ENCODE results near the gene ZNF429. TPM values are rescaled to one million over a fixed set of nuclear protein-coding genes. Genes with fewer than 3 reads are reported as not detected.

ZNF429 gene
- total and polyA plus RNA-seq, 2 of the 4 experiments (the other 2 are of a cell fraction) = 4.3 to 6.4 TPM

DNA sequence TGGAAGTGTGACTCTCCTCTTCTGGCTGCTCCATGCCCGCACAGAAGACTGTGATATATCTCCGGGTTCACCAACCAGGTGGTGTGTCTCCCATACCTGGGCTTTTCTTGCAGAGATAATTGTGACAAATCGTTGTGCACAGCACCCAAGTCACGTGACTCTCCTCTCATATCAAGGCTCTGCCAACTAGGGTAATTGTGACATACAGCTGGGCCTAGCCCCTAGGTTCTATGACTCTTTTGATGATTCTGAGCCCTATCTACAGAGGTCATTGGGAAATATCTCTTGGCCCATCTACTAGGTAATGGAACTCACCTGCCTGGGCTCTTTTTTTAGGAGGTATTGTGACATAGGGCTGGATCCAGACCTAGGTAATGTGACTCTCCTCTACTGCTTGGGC lies 89.8 kb downstream of the ZNF429 start:
- Histone ChIP-seq H4K5ac (ENCODE audit: low read depth, low read length) (no peak overlapping the region), H3K18ac (ENCODE audit: low read depth, low read length) (no peak overlapping the region), H3K23ac (ENCODE audit: low read depth, low read length) (no peak overlapping the region), H3K9ac (ENCODE audit: low read depth, low read length) (no peak overlapping the region), H2AK5ac (ENCODE audit: low read depth, low read length) (no peak overlapping the region), H3K9me1 (ENCODE audit: insufficient read depth, low read length) (no peaks in the 10 kb centered on the region), H3K56ac (ENCODE audit: extremely low read depth, insufficient read depth, low read length) (no peak overlapping the region), H4K91ac (ENCODE audit: insufficient read depth, low read depth, low read length) (no peak overlapping the region), H3K4me2 (ENCODE audit: low read depth, low read length) (no peak overlapping the region), H3K14ac (replicated peaks; ENCODE audit: low read depth, low read length) (no peak overlapping the region), H3K4ac (ENCODE audit: low read depth, low read length) (no peak overlapping the region), H2BK5ac (ENCODE audit: low read depth, low read length, poor library complexity, severe bottlenecking) (no peak overlapping the region), H3K4me1 (ENCODE audit: control insufficient read depth, insufficient read depth, low read length) (no peaks in the 10 kb centered on the region), H3K27ac (ENCODE audit: insufficient read depth, low read length) (no peak overlapping the region), H2AK9ac (replicated peaks; ENCODE audit: low read depth, low read length, poor library complexity) (no peak overlapping the region), H4K20me1 (ENCODE audit: insufficient read depth, low read length) (no peaks in the 10 kb centered on the region), H3K79me1 (ENCODE audit: low read depth in 1 of 2, low read length in 2 of 2) (no peaks in the 10 kb centered on the region), H2BK15ac (ENCODE audit: low read depth, low read length) (no peak overlapping the region), H3K27me3 (ENCODE audit: control insufficient read depth, insufficient read depth, low read length) (no peaks in the 10 kb centered on the region), H2AFZ (replicated peaks; ENCODE audit: low read length, poor library complexity) (no peak overlapping the region), H4K8ac (ENCODE audit: low read depth in 2 of 2, low read length in 2 of 2) (no peak overlapping the region), H3K36me3 (ENCODE audit: control insufficient read depth, insufficient read depth, low read length) (no peaks in the 10 kb centered on the region), H2BK20ac (ENCODE audit: low read depth, low read length) (no peak overlapping the region), H2BK120ac (ENCODE audit: low read depth, low read length) (no peak overlapping the region), H3K9me3 (ENCODE audit: control insufficient read depth, insufficient read depth, low read length) (peaks cover 33% of the 10 kb centered on the region), H3K4me3 (ENCODE audit: insufficient read depth, low read depth, low read length) (no peak overlapping the region)
- POLR2A ChIA-PET (ENCODE audit: unreplicated experiment) = no interaction called here
- TF ChIP-seq, protein P1, sequence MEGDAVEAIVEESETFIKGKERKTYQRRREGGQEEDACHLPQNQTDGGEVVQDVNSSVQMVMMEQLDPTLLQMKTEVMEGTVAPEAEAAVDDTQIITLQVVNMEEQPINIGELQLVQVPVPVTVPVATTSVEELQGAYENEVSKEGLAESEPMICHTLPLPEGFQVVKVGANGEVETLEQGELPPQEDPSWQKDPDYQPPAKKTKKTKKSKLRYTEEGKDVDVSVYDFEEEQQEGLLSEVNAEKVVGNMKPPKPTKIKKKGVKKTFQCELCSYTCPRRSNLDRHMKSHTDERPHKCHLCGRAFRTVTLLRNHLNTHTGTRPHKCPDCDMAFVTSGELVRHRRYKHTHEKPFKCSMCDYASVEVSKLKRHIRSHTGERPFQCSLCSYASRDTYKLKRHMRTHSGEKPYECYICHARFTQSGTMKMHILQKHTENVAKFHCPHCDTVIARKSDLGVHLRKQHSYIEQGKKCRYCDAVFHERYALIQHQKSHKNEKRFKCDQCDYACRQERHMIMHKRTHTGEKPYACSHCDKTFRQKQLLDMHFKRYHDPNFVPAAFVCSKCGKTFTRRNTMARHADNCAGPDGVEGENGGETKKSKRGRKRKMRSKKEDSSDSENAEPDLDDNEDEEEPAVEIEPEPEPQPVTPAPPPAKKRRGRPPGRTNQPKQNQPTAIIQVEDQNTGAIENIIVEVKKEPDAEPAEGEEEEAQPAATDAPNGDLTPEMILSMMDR (conservative IDR thresholded peaks at IDR 0.05; ENCODE audit: low read depth, low read length) = no peak
- TF ChIP-seq MAZ (IDR thresholded peaks at IDR 0.05; ENCODE audit: borderline replicate concordance, low read depth, low read length) = no peak
- no peak for TF ChIP-seq FOS (IDR thresholded peaks at IDR 0.05; ENCODE audit: low read depth, low read length)
- no peak for TF ChIP-seq POLR2A (IDR thresholded peaks at IDR 0.05; ENCODE audit: low read depth, low read length)
- TF ChIP-seq BHLHE40 (IDR thresholded peaks at IDR 0.05; ENCODE audit: low read depth, low read length) = no peak
- TF ChIP-seq, protein P2, sequence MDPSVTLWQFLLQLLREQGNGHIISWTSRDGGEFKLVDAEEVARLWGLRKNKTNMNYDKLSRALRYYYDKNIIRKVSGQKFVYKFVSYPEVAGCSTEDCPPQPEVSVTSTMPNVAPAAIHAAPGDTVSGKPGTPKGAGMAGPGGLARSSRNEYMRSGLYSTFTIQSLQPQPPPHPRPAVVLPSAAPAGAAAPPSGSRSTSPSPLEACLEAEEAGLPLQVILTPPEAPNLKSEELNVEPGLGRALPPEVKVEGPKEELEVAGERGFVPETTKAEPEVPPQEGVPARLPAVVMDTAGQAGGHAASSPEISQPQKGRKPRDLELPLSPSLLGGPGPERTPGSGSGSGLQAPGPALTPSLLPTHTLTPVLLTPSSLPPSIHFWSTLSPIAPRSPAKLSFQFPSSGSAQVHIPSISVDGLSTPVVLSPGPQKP (IDR thresholded peaks at IDR 0.05; ENCODE audit: borderline replicate concordance, low read depth, low read length) = no peak
- TF ChIP-seq, protein P3, sequence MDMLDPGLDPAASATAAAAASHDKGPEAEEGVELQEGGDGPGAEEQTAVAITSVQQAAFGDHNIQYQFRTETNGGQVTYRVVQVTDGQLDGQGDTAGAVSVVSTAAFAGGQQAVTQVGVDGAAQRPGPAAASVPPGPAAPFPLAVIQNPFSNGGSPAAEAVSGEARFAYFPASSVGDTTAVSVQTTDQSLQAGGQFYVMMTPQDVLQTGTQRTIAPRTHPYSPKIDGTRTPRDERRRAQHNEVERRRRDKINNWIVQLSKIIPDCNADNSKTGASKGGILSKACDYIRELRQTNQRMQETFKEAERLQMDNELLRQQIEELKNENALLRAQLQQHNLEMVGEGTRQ (IDR thresholded peaks at IDR 0.05; ENCODE audit: low read depth, low read length) = no peak
- no peak for TF ChIP-seq CEBPB (IDR thresholded peaks at IDR 0.05; ENCODE audit: low read depth, low read length)
- TF ChIP-seq CHD1 (IDR thresholded peaks at IDR 0.05; ENCODE audit: low read depth, low read length) = no peak
- TF ChIP-seq RAD21 (IDR thresholded peaks at IDR 0.05; ENCODE audit: low read length) = no peak
- TF ChIP-seq SMC3 (IDR thresholded peaks at IDR 0.05; ENCODE audit: low read depth, low read length) = no peak
- no peak for TF ChIP-seq RCOR1 (IDR thresholded peaks at IDR 0.05; ENCODE audit: insufficient replicate concordance, low read length)
- TF ChIP-seq MXI1 (IDR thresholded peaks at IDR 0.05; ENCODE audit: borderline replicate concordance, low read depth, low read length) = no peak
- no peak for ATAC-seq (ENCODE audit: low read depth)
- CTCF ChIA-PET = no interaction called here
- 40% methylated on average over 4 of the region's 4 CpGs; no CpG with 5 or more reads in 1 of the 2 experiments for WGBS, 2 experiments (ENCODE audit: extremely low coverage in 2 of 2, insufficient read length in 1 of 2)
- in situ Hi-C loops (cut with MboI; ENCODE audit: low sequenced_read_pairs) = no loop called here
- no TSS peak for BruUV-seq (replicated peaks)
- intact Hi-C loops (cut with micrococcal nuclease) = no loop called here
- dilution Hi-C loops (cut with HindIII; ENCODE audit: low sequenced_read_pairs, unreplicated experiment) = no loop called here
- DNase-seq = no peak
